TTC549 (cell line): ENCODE data around the gene LRRC49.
"Not testable (repeated sequence)": the region's sequence is repeated elsewhere in the genome, so short reads cannot be mapped to it uniquely, and the experiment has no call there.

Experiments used
- FAIRE-seq: peaks from 2 replicates; lab custom pipeline; 2012; peaks lifted over from hg19 to GRCh38; lab: Jason Lieb, UNC

Gene LRRC49

DNA sequence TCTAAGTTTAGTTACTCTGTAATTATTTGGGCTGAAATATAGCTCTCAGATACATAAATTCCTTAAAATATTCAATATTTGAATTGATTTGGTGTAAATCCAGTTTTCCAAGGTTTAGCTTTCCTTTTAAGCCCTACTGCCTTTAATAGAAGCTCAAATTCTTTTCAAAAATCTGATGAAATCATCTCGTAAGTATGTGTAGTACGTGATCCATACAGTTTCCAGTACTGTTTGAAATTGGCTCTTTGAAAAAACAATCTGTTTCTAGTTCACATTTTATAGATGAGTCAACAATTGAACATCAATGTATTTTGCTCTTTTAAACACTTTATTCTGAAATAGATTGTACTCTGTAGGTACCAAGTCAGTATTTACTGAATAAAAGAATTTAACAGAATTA, 84.2 kb downstream of the LRRC49 start:
- FAIRE-seq: no peak

DNA sequence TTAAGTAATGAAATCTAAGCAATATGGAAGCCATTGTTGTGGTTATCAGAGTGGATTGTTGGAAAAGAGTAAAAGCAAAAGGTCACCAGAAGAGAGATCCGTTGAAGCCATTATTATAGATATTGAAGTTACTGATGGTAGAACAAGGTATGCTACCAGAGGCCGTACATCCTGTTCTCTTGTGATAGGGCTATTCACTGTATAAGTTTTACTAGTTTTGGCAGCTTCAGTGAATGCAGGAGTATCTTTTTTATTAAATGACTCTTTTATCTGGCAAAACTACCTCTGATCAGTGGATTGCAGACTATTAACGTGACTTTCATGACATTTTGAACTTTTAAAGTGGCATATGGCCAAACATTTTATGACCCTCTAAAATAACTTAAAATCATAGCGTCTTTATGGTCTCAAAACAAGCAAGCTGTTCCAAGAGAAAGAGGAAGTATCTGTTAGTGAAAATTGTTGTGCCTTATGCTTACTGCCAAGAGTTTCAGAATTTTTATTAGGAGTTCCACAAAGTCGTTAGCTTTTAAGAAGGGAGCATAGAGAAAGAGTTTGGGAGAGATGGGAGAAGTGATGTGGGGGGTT, 102.9 kb downstream of the LRRC49 start:
- FAIRE-seq: no peak

DNA sequence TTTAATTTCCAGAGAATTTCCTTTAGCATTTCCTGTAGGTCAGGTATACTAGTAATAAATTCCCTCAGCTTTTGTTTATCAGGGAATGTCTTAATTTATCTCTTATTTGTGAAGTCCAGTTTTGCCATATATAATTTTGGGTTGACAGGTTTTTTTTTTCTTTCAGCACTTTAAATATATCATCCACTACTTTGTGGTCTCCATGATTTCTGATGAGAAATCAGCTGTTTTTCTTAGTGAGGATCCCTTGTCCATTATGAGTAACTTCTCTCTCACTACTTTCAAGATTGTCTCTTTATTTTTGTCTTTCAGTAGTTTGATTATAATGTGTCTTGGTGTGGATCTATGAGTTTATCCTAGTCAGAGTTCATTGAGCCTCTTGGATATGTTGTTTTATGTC, 105.7 kb downstream of the LRRC49 start:
- FAIRE-seq: no peak

DNA sequence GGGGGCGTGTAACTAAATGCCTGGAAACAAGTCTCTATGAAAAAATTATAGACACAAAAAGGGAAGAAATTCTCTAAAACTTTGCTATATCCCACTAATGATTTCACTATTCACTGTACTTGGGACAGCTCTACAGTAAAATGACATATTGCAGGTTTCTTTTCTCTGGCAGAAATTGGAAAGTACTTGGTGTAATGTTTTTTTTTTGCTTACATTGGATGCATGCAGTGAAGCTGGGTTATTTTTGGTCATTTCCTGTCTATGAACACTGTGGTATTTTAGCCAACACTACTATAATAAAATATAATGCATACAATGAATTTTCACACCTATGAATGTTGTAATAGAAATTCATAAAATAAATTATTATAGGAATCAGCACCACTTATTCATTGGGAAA, 109.7 kb downstream of the LRRC49 start:
- FAIRE-seq: no peak

DNA sequence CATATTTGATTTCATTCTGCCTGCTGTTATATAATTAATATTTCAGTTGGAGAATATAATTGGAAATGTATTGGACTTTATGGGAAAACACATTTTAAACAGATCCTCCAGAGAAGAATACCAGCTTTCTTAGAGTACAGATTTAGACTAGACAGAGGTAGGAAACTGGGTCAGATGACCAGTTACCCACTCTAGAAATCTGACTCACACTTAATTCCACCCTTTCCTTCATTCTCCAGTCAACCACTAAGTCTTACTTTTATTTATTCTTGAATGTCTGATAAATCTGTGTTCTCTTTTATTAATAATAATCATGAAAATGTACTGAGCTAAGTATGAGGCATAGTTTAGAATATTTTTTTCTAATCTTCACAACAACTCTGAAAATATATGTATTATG, 110.7 kb downstream of the LRRC49 start:
- no peak for FAIRE-seq

DNA sequence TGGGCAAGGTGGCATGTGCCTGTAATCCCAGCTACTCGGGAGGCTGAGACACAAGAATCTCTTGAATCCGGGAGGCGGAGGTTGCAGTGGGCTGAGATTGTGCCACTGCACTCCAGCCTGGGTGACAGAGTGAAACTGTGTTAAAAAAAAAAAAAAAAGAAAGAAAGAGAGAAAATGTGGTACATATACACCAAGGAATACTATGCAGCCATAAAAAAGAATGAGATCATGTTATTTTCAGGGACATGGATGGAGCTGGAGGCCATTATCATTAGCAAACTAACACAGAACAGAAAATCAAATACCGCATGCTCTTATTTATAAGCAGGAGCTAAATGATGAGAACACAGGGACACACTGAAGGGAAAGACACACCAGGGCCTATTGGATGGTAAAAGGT, 111.9 kb downstream of the LRRC49 start:
- not testable (repeated sequence) for FAIRE-seq

DNA sequence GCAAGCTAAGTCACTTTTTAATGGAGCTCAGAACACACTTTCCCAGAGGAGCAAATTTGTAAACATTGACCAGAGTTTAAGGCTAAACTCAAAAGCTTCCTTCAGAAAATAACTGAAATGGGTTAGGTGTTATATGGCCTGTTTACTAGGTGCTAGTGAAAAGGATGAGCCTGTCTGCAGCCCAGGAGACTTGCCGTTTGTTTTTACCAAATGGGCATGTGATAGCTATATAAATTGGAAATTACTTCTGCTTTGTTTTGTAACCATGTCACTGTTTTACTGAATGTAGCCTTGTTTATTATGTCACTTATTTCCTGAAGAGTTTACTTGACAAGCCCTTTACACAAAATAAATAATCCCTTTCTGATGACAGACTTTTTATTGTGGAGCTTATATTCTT, 113.3 kb downstream of the LRRC49 start:
- FAIRE-seq: no peak

DNA sequence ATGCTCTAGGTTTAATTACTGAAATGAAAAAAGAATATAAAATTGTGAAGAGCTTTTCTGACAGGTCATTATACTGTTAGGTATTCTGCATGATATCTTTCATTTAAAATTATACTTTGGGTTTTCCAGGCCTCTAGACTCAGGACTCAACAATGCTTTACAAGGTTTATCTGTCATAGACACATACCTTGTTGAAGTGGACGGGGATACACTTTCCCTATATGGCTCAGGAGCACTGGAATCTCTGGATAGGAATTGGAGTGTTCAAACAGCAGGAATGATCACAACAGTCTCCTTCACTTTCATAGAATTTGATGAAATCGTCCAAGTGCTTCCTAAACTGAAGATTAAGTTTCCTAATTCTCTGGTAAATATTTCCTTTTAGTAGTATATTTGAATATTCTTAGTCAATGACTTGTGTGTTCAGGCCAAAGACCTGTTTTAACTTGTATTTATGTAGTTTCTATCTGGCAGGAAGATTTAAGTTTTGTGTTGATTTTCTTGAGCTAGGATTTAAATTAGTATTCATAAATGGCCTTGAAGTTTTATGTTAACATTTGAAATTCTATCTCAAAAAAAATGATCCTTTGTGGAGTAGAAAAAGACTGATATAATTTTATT, 115.7 kb downstream of the LRRC49 start:
- FAIRE-seq: no peak

DNA sequence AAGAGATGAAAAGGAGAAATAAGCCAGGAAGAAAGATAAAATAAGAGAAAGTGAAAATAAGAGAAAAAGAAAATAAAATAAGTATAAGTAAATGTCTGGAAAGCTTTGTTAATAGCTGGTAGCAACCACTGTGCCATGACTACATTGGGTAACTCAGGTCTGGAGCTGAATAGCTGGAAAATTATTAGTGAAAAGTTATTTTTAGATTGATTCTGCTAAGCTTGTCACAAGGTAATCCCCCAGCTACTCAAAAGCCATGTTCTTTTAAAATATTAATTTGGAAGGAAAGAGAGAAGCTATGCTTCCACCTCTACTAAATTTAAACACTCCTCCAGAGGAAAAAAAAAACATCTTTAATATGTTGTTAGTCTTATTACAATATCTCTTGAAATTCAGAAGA, 117.8 kb downstream of the LRRC49 start:
- no peak for FAIRE-seq

DNA sequence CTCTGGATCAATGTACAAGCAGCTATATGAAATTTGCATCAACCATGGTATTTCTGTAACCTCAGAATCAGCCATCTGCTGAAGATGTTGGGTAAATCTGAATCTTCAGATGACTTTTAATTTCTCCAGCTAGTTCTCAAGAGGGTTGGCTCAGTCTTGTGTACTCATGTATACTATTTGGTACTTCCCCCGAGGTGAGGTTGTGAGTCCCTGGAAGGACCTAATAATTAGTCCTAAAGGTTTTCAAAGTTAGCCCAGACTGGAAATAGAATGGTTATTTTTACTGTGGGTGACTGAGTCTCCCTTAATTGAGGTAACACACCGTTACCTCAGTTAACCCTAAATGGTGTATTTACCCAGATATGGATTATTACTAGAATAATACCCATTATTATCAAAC, 118.4 kb downstream of the LRRC49 start:
- FAIRE-seq: no peak

DNA sequence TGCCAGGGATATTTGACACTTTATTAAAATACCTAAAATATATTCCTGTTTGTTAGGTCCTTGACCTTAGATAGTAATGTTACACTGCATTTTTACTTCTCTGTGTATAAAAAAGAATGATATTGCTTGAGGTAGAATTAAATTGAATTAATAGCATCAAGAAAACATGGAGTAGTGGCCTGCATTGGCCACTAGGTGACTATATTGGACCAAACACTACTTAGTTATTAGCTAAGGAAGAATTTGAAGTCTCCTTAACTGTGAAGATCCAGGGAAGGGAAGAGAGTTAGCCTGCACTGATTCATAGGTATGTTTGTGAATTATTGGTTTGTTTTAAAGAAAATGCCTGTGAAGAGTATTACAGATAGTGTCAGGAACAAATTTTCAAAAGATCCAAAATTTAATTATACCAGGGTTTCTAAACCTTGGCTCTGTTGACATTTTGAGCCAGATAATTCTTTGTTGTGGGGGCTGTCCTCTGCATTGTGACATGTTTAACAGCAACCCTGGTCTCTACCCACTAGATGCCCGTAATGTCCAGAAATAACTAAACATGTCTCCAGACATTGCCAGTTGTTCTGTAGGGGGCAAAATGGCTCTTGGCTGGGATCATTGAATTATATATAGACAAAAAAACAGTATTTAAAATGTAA, 119.0 kb downstream of the LRRC49 start:
- peak; percentile 82 for FAIRE-seq

DNA sequence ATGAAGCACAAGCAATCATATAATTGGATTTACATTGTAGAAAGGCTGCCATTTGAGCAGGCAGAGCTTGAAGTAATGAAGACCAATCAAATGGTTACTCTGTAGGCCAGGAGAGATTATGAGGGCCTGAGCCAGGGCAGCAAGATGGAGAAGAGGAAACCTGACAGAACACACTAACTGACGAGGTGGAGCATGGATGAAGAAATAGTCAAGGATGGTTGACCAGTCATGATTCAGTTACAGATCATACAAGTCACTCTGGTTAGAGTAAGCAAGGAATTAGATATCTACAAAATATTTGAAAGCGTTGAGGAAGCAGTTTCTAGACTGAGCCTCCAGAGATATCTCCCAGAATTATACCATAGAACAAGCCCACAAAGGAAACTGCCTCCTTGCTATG, 120.8 kb downstream of the LRRC49 start:
- FAIRE-seq: no peak

DNA sequence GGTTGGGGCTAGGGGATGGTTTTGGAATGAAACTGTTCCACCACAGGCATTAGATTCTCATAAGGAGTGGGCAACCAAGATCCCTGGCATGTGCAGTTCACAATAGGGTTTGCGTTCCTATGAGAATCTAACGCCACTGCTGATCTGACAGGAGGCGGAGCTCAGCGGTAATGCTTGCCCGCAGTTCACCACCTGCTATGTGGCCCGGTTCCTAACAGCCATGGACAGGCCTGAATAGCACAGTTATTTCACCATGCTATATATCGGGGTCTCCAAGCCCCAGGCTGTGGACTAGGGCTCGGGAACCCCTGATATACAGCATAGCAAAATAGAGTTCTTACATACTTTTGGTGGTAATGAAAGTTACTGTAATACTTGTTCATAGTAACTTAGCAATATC, 122.7 kb downstream of the LRRC49 start:
- no peak for FAIRE-seq

DNA sequence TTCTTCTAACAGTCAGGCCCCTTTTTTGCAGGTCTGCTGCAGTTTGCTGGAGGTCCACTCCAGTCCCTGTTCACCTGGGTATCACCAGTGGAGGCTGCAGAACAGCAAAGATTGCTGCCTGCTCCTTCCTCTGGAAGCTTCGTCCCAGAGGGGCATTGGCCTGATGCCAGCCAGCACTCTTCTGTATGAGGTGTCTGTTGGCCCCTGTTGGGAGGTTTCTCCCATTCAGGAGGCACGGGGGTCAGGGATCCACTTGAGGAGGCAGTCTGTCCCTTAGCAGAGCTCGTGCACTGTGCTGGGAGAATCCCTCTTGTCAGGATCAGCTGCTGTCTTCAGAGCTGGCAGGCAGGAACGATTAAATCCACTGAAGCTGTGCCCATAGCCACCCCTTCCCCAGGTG, 138.6 kb downstream of the LRRC49 start:
- not testable (repeated sequence) for FAIRE-seq

DNA sequence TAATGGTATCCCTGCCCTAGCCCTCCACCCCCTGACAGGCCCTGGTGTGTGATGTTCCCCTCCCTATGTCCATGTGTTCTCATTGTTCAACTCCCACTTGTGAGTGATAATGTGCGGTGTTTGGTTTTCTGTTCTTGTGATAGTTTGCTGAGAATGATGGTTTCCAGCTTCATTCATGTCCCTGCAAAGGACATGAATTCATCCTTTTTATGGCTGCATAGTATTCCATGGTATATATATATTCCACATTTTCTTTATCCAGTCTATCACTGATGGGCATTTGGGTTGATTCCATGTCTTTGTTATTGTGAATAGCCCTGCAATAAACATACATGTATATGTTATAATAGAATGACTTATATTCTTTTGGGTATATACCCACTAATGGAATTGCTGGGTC, 142.9 kb downstream of the LRRC49 start:
- not testable (repeated sequence) for FAIRE-seq

DNA sequence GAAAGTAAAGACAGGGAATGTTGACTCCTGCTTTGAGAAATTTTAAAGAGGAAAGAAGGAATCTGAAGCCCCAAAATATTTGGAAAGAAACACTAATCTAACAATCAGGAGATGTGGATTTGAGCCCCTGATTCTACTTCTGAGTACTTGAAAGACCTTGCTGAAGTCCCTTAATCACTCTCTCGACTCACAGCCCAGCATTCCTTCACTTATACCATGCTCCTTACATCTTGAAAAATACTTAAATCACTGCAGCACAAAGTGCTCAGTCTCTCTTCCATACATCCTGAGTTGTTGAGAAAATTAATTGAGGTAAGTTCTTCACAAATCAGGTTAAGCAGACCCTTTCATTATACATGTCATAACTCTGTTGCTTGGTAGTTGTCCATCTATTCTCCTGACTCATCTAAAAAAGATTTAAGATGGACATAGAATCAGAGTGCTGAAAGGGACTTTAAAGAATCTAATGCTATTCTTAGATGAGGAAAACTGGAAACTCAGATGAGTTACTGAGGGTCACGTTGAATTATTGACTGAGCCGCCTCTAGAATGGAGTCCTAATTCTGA, 149.8 kb downstream of the LRRC49 start:
- no peak for FAIRE-seq

DNA sequence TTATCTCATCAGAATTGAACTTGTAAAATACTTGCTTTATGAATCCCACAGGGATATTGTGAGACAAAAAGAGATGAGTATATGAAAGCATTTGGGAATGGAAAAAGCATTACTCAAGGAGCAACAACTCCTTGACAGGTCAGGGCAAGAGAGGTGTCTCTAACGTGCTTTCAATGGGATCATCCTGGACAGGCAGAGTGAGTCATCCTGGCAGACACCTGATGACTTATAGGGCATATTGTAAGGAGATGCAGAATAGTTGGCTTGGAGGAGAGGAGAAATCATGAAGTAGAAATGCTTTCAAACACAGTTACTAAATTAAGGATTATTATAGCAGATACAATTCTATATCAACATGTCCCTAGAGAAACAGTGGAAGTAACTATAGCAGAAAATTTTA, 150.7 kb downstream of the LRRC49 start:
- FAIRE-seq: no peak

DNA sequence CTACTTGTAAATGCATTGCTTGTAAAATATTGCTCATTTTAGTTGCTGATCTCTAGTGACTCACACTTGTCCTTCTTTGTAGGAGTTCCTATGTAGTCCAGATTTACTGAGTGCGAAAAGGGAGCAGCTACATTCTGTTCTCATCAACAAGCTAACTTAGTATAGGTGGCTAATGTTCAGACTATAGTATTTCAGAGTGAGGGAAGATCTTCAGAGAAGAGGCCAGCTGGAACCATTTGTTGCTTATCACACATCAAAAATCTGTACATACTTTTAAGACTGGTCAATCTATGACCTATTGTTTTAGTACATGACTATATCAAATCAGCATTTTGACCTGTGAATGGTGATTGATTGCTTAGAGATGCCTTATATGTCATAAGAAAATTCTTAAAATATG, 151.4 kb downstream of the LRRC49 start:
- FAIRE-seq: no peak

DNA sequence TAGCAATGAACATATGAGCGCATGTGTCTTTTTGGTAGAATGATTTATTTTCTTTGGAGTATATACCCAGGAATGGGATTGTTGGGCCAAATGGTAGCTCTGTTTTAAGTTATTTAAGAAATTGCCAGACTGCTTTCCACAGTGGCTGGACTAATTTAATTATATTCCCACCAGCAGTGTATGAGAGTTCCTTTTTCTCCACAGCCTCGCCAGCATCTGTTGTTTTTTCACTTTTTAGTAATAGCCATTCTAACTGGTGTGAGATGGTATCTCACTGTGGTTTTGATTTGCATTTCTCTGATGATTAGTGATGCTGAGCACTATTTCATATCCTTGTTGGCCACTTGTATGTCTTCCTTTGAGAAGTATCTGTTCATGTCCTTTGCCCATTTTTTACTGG, 153.5 kb downstream of the LRRC49 start:
- not testable (repeated sequence) for FAIRE-seq

DNA sequence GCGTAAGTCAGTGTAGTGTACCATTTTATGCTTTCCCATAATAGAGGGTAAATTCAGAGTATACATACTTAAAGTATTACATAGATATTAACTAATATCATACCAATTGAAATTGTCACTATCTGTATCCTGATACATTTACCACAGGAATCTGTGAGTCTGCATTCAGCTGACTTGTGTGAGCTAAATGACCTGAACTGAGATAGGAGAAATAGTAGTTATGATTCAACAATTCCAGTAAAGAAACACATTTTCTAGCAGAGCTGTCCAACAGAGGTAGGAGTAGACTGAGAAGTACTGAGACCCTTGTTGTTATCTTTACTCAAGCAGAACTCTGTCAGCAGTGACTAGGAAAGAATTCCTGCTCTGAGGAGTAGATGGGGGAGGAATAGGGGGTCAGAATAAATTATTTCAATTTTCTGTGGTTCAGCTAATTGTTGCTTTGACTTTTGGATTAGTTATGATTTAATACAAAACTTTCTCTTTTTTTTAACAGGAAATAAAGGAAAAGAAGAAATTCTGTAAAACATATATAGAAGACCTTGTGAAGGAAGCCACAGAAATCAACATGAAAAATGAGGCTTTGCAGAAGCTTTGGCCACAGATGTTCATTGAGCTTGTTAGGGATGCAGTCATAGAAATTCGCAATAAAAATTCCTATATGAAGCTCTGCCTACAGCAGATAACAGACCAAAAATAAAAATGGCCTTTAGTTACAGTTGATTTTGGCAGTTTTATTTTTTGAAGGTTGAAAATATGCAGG, 156.5 kb downstream of the LRRC49 start:
- no peak for FAIRE-seq

DNA sequence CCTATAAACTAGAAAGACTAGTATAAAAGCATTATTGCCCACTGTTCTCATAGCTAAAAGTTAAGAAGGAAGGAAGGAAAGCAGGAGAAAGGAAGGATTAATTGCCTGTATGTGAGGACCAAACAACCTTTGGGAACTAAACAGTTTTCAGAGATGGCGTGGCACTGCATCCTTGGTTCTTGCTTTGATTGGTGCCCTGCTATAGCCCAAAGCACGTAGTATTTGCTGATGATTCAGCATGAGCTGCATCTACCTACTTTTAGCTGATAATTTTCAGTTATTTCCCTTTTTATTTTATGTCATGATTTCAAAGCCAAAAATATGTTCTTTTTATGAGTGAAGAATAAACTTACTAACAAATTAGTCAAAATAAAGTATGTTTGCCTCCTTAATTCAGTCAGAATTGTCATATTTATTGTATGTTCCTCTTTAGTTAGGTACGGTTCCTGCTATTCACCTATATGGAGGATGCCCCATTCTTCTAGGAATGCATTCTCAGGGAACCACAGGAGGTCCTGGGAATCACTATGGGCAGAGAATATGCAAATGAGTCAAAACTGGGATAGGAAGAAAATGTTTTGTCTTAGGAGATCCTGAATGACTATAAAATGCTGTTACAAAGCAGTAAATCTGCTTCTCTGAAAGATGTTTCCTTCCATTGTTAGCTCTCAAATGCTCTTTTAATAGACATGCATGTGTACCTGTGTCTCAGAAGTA, 157.2 kb downstream of the LRRC49 start:
- FAIRE-seq: no peak

DNA sequence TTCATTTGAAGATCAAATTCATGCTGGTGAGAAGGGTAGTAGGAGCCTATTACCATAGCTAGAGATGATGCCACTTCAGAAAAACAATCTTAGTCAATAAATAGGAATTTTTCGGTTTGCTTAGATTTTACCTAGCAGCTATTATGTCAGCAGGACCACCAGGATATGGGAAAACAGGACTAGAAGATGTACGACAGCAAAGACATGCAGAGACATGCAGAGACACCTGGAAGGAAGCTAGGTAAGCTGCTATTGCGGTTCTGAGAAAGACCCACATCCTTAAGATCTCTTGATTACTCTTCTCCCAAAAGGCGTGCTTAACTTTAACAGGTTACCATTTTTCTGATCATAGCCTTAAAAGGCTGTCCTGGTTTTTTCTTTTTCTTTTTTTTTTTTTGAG, 157.8 kb downstream of the LRRC49 start:
- FAIRE-seq: no peak
